SHP77 (cell line): Measurements from ENCODE around the gene HOXA10.

Source experiments
- DNase-seq, 2 experiments: peaks; one replicate each; lab custom pipeline; 2025; lab: John Stamatoyannopoulos, UW

The HOXA10 gene

GRCh38 chr7:27130540-27131389, 43.4 kb downstream of the HOXA10 start, which contains the start of gene HOXA4:
HOXA4 (minus strand) TSS chr7:27130757; CDS start chr7:27130733, 24 bp downstream.
- no peak for DNase-seq

DNA sequence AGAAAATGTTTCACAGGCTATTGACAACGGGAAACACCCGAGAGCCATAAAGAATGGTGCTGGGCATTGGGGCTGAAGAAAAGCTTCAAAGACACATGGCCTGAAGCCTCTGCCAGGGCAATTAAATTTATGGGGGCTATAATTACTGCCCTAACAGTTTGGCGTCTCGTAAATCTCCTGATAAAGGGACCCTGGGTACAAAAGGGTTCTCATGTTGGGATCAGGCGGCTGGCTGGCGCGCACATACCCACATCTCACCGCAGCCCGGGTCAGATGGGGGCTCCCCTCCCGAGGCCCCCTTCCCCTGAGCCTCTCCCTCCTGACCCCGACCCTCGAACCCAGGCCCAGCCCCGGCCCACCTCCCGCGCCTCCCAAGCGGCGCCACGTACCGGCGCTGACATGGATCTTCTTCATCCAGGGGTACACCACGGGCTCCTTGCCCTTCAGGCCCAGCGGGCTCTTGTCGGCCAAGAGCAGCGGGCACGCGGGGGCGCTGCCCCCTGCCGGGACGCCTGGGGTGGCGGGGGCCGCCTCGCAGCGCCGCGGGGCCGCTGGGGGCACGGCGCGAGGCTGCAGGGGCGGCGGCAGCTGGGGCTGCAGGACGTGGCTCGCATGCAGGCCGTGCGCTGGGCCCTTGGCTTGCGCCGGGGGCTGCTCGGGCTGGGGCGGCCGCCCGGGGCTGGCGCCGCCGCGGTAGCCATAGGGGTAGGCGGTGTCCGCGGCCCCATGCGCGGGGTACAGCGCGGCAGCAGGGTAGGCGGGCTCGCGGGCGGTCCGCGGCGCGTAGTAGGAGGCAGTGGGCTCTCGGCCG, 44.2 kb downstream of the HOXA10 start:
- no peak for DNase-seq

- no peak for DNase-seq
Measured at GRCh38 chr7:27128776-27129728, 45.1 kb downstream of the HOXA10 start.

- no peak for DNase-seq
Measured at GRCh38 chr7:27128034-27128433, 46.1 kb downstream of the HOXA10 start.

- DNase-seq = no peak
Measured at GRCh38 chr7:27126596-27127327, 47.4 kb downstream of the HOXA10 start.

GRCh38 chr7:27125986-27126394, 48.1 kb downstream of the HOXA10 start:
- DNase-seq = no peak

- no peak for DNase-seq
Measured at GRCh38 chr7:27124902-27125689, 49.0 kb downstream of the HOXA10 start.

DNA sequence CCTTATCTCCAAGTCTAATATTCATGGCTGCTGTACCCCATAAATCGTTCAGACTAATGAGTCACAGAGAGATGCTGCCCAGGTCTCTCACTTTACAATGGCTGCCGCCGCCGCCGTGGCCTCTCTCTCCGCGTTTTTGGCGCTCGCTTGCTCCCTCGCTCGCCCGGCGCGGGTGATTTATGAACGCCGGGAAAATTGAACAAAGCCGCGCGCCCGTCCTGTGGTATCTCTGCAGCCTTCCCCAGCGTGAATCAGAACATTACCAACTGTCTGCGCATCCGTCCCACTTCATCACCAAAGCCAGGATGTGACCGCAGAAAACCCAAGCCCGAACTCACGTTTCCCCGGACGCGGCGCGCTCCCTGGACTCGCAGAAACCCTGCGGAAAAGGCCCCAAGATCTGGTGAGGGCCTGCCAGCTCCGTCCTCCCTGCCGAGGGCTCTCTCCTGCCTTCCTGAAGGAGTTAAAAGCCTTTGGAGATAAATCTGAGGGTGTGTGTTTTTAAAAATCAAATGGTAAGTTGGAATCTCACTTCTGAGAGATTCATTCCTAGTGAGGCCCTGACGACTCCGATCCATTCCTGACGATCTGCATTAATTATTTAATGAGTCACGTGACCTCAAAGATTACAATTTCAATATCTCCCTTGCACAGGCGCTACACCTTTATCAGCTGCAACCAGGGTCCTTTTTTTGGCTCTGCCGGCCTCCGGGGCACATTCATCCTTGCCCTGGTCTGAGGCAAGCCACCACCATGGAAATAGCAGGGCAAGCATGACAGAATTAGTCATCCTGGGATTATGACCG, 49.8 kb downstream of the HOXA10 start:
- no peak for DNase-seq

DNA sequence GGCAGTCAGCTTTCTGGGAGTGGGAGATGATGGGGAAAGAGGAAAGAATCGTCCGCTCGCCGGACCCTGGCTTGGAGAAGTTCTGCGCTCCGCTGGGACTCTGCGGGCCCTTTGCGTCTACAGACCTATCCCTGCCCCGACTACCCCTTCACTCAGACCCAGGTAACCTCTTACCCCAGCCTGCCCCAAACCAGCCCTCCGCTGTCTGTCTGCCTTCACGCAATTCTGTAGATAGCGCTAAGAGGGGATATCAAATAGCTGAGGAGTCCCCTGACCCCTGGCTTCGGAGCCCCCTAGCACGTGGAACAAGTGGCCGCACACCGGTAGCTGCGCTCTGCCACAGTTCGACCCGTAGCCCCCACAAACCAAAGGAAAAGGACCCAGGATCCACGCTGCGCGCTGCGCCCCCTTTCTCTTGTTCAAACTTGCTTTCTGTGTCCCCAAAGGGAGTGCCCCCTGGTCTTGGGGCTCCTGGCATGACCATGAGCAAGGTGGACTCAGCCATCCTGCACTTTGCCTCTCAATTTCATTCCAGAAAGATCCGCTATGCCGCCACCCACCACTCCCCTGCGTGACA, 50.6 kb downstream of the HOXA10 start:
- DNase-seq = no peak

- DNase-seq = no peak
Measured at GRCh38 chr7:27123007-27123476, 51.1 kb downstream of the HOXA10 start.

- DNase-seq = no peak
Measured at GRCh38 chr7:27122077-27122910, 51.8 kb downstream of the HOXA10 start.

DNA sequence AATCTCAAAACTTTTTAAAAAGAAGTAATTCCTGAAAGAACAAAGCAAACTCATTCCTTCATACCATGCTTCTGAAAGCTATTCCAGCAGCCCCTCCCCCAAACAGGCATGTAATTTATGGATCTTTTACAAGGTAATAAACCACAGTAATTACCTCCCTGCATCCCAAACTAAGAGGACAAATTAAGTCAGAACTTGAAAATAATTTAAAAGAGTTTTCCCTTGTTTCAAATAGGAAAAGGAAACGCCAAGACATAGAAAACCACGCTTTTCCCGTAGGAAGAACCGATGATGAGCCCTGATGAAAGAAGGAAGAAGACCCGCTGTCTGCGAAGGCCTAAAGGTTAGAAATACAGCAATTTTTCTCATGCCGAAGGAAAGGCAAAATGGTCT, 52.4 kb downstream of the HOXA10 start:
- DNase-seq = no peak
